Measurements from ENCODE around the gene FOXC1.

Gene FOXC1

DNA sequence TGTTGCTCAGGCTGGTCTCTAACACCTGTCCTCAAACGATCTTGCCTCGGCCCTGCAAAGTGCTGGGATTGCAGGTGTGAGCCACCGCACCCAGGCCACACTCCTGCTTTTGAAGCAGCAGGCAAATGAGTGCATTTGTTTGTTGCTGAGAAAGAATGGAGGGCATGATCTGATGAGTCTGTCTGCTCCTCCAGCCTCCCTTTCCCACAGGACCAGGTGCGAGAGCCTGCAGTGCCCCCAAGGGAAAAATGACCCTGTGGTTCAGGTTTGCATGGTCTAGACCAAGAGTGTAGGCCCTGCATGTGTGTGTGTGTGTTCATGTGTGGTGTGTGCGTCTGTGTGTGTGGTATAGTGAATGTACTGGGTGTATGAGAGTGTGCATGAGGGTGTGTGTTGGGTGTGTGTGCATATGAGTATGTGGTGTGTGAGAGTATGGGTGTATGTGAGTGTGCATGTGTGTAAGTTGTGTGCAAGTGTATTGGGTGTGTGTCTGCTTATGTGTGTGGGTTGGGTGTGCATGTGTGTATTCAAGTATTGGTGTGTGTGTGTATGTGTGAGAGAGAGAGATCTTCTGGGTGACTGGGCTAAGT is 22.8 kb upstream of the FOXC1 start:
- no peak for DNase-seq
- Histone ChIP-seq H3K9me3 (no peaks in the 10 kb centered on the region), H3K4me3 (ENCODE audit: low read depth, low read length) (no peak overlapping the region), H3K36me3 (no peaks in the 10 kb centered on the region), H3K27me3 (peaks cover 79% of the 10 kb centered on the region), H3K4me1 (no peaks in the 10 kb centered on the region)
- TF ChIP-seq, protein P1, sequence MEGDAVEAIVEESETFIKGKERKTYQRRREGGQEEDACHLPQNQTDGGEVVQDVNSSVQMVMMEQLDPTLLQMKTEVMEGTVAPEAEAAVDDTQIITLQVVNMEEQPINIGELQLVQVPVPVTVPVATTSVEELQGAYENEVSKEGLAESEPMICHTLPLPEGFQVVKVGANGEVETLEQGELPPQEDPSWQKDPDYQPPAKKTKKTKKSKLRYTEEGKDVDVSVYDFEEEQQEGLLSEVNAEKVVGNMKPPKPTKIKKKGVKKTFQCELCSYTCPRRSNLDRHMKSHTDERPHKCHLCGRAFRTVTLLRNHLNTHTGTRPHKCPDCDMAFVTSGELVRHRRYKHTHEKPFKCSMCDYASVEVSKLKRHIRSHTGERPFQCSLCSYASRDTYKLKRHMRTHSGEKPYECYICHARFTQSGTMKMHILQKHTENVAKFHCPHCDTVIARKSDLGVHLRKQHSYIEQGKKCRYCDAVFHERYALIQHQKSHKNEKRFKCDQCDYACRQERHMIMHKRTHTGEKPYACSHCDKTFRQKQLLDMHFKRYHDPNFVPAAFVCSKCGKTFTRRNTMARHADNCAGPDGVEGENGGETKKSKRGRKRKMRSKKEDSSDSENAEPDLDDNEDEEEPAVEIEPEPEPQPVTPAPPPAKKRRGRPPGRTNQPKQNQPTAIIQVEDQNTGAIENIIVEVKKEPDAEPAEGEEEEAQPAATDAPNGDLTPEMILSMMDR (IDR thresholded peaks at IDR 0.05; ENCODE audit: low read depth, low read length): no peak

DNA sequence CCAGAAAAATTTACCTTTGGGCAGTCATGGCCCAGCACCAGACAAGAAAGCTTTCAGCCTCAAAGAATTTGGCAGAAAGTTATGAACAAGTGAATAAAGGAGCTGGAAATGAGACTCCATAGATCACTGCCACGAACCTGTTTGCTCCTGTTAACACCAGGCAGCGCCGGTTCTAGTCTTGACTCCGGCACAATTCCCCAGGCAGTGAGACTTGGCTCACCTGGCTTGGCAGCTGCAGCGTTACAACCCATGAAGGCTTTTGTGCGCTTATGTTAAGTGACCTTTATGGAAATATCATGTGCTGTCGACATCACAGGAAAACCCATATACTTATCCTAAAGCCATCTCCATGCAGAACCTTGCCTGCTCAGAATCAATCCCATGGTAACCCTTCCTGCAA is 22.2 kb upstream of the FOXC1 start:
- H3K27me3 ChIP-seq: peaks cover 79% of the 10 kb centered on the region
- TF ChIP-seq, protein P1 (IDR thresholded peaks at IDR 0.05; ENCODE audit: low read depth, low read length): no peak
- H3K4me3 ChIP-seq (ENCODE audit: low read depth, low read length): no peak overlapping the region
- DNase-seq: no peak
- no peaks in the 10 kb centered on the region for H3K36me3 ChIP-seq
- H3K9me3 ChIP-seq: no peaks in the 10 kb centered on the region
- no peaks in the 10 kb centered on the region for H3K4me1 ChIP-seq

DNA sequence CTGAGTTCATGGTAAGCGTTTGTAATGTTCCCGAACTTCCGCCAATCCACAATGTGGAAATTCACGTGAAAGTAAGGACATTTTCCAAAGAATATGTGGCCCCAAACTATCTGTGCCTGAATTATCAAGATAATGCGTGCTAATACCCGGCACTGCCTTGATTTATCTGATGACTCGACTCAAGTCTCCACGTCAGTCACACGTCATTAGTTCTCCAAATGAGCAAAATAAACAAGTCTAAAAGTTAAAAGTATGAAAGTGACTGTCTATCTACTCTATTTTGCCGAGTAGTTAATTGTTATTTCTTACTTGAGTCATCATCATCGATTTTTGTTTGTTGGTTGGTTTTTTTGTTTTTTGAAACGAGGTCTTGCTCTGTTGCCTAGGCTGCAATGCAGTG is 21.7 kb upstream of the FOXC1 start:
- TF ChIP-seq, protein P1 (IDR thresholded peaks at IDR 0.05; ENCODE audit: low read depth, low read length): no peak
- no peak for DNase-seq
- Histone ChIP-seq H3K27me3 (peaks cover 82% of the 10 kb centered on the region), H3K36me3 (no peaks in the 10 kb centered on the region), H3K4me3 (ENCODE audit: low read depth, low read length) (no peak overlapping the region), H3K4me1 (no peaks in the 10 kb centered on the region), H3K9me3 (no peaks in the 10 kb centered on the region)

DNA sequence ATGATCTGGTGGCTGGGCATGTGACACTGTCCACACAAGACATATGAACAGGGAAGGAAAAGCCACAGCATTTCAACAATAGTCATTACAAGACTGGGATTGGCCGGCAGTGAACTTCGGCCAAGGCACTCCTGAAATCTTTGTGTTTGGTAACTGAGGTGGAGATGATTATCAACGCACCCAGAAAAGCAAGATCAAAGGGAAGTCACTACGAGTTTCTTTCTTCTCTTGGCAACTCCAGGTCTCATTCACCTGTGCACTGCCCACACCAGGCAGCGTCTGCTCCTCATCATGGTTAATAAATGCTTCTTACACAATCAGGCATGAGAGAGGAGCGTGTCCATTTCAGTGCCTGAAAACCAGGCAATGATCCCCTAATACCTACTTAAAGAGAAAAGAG is 20.5 kb upstream of the FOXC1 start:
- H3K4me1 ChIP-seq: no peaks in the 10 kb centered on the region
- TF ChIP-seq, protein P1 (IDR thresholded peaks at IDR 0.05; ENCODE audit: low read depth, low read length): no peak
- H3K27me3 ChIP-seq: peaks cover 82% of the 10 kb centered on the region
- DNase-seq: no peak
- no peaks in the 10 kb centered on the region for H3K36me3 ChIP-seq
- H3K4me3 ChIP-seq (ENCODE audit: low read depth, low read length): no peak overlapping the region
- H3K9me3 ChIP-seq: no peaks in the 10 kb centered on the region

DNA sequence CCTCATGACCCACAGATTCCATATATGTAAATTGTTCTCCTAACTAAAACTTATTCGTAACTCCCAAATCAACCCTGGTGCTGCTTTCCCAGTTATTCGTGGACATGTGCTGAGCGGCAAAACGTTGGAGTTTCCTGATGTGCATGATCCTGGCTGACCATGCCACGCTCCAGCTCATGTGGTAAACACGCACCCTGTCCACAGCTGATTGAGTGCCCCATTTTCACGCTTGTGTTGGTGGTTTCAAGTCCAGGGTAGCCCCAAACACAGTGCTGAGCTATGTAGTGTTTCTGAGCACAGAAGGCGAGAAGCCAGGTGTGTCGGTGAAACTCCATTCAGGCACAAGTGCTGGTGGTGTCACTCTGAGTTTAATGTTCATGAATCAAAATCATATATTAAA is 19.1 kb upstream of the FOXC1 start:
- Histone ChIP-seq H3K9me3 (no peaks in the 10 kb centered on the region), H3K4me1 (no peaks in the 10 kb centered on the region), H3K36me3 (no peaks in the 10 kb centered on the region), H3K27me3 (peaks cover 85% of the 10 kb centered on the region), H3K4me3 (ENCODE audit: low read depth, low read length) (no peak overlapping the region)
- TF ChIP-seq, protein P1 (IDR thresholded peaks at IDR 0.05; ENCODE audit: low read depth, low read length): no peak
- DNase-seq: no peak

DNA sequence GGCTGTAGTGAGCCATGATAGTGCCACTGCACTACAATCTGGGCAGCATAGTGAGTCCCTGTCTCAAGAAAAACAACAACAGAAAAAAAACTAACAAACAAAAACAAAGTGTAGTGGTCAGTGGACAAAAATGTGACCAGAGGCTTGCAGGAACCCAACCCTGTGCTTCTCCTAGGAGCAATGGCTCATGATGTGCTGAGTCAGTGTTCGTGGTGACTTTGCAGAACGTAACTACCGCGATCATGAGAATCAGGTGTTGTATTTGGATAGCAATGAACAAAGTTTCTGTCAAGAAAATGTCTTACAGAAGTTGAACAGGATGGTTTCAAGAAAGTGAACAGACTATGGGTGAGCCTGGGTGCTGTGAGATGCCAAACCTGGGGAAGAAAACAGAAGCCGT is 18.5 kb upstream of the FOXC1 start:
- no peak for DNase-seq
- Histone ChIP-seq H3K4me1 (peaks cover under 1% of the 10 kb centered on the region; the same call in 1 of the 2 replicates), H3K4me3 (ENCODE audit: low read depth, low read length) (no peak overlapping the region), H3K36me3 (no peaks in the 10 kb centered on the region), H3K27me3 (peaks cover 85% of the 10 kb centered on the region), H3K9me3 (no peaks in the 10 kb centered on the region)
- TF ChIP-seq, protein P1 (IDR thresholded peaks at IDR 0.05; ENCODE audit: low read depth, low read length): no peak
